Breast epithelium (tissue), 3 donors: ENCODE data around the gene ANXA2R.

Experiments used
- CTCF ChIP-seq, 3 donors: fragments of 450-650 bp; IDR thresholded peaks; one replicate each; pipeline ENCODE4 v1.5.1; 2016 to 2017; ENCODE audit warnings: antibody characterized with exemption in 3 of 3, mild to moderate bottlenecking in 3 of 3, moderate library complexity in 3 of 3
- POLR2A ChIP-seq: fragments of 450-650 bp; IDR thresholded peaks from one replicate; pipeline ENCODE4 v1.6.1; 2016; ENCODE audit warnings: antibody characterized with exemption, mild to moderate bottlenecking, moderate library complexity
- POLR2AphosphoS5 ChIP-seq, 3 donors: sonication (generic); formaldehyde crosslinking; IDR thresholded peaks; one replicate each; pipeline ENCODE4 v1.6.1; 2017; ENCODE audit warnings: antibody characterized with exemption in 3 of 3

- TF ChIP-seq CTCF (IDR thresholded peaks at IDR 0.05) = no peak
- no peak for TF ChIP-seq POLR2A
- no peak for TF ChIP-seq POLR2AphosphoS5 (IDR thresholded peaks at IDR 0.05)
Measured at GRCh38 chr5:43024217-43024616, 15.9 kb downstream of the ANXA2R start.
